GM12874 (cell line): ENCODE results near the gene DACT2.

Source experiments
- TF ChIP-seq, protein P1 (sequence below): IDR thresholded peaks from 2 replicates; pipeline ENCODE4 v1.5.1; 2011; ENCODE audit warnings: low read depth, mild to moderate bottlenecking, control low read depth, low read length, moderate library complexity; ENCODE audit not compliant: insufficient read depth

Gene DACT2

GRCh38 chr6:168355716-168356522, 36.3 kb upstream of the DACT2 start:
- TF ChIP-seq, protein P1, sequence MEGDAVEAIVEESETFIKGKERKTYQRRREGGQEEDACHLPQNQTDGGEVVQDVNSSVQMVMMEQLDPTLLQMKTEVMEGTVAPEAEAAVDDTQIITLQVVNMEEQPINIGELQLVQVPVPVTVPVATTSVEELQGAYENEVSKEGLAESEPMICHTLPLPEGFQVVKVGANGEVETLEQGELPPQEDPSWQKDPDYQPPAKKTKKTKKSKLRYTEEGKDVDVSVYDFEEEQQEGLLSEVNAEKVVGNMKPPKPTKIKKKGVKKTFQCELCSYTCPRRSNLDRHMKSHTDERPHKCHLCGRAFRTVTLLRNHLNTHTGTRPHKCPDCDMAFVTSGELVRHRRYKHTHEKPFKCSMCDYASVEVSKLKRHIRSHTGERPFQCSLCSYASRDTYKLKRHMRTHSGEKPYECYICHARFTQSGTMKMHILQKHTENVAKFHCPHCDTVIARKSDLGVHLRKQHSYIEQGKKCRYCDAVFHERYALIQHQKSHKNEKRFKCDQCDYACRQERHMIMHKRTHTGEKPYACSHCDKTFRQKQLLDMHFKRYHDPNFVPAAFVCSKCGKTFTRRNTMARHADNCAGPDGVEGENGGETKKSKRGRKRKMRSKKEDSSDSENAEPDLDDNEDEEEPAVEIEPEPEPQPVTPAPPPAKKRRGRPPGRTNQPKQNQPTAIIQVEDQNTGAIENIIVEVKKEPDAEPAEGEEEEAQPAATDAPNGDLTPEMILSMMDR, result no peak

- TF ChIP-seq, protein P1, result no peak
Observed at GRCh38 chr6:168354338-168354737, 34.8 kb upstream of the DACT2 start.

GRCh38 chr6:168353041-168353440, 33.5 kb upstream of the DACT2 start:
- TF ChIP-seq, protein P1, result no peak

DNA sequence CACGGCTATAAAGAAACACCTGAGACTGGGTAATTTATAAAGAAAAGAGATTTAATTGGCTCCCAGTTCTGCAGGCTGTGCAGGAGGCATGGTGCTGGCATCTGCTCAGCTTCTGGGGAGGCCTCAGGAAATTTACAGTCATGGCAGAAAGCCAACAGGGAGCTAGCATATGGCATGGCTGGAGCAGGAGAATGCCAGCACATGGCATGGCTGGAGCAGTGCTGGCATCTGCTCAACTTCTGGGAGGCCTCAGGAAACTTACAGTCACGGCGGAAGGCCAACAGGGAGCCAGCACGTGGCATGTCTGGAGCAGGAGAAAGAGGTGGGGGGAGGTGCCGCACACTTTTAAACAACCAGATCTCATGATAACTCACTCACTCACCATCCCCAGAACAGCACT, 32.5 kb upstream of the DACT2 start:
- TF ChIP-seq, protein P1, result no peak

- TF ChIP-seq, protein P1, result no peak
Observed at GRCh38 chr6:168349718-168350210, 30.2 kb upstream of the DACT2 start.

- TF ChIP-seq, protein P1, result no peak
Observed at GRCh38 chr6:168348186-168348585, 28.6 kb upstream of the DACT2 start.

- TF ChIP-seq, protein P1, result no peak
Observed at GRCh38 chr6:168347615-168348014, 28.0 kb upstream of the DACT2 start.
